Psoas muscle (tissue), 8 donors: ENCODE results near the gene INSM1. TPM values are rescaled to one million over a fixed set of nuclear protein-coding genes. Genes with fewer than 3 reads are reported as not detected.

Source experiments
- ATAC-seq, 4 donors: fragments of 200-7000 bp; cut with Tn5 transposase; one replicate each; pipeline ENCODE4 v1.9.1; 2020; ENCODE audit warnings: moderate library complexity in 3 of 4, mild to moderate bottlenecking in 2 of 4
- DNase-seq, 2 donors: peaks; one replicate each; pipeline ENCODE4 v3.0.0-alpha.2; 2020
- H3K27ac ChIP-seq: fragments of 200-600 bp; one replicate; pipeline ENCODE4 v1.8.0; 2022
- H3K27me3 ChIP-seq, 3 donors: fragments of 200-600 bp in 1 of 3; one replicate each; pipeline versions ENCODE4 v1.6.1 to v1.8.0; 2013 to 2022; ENCODE audit warnings: low read length in 2 of 3, mild to moderate bottlenecking in 2 of 3, moderate library complexity in 1 of 3; ENCODE audit not compliant: insufficient read depth in 3 of 3
- H3K36me3 ChIP-seq, 2 donors: fragments of 200-600 bp in 1 of 2; one replicate each; pipeline versions ENCODE4 v1.6.1 to v1.8.0; 2013 to 2022; ENCODE audit warnings: low read depth in 1 of 2, mild to moderate bottlenecking in 1 of 2, moderate library complexity in 1 of 2; ENCODE audit not compliant: insufficient read depth in 1 of 2
- H3K4me1 ChIP-seq: fragments of 200-600 bp; one replicate; pipeline ENCODE4 v1.8.0; 2022
- H3K4me3 ChIP-seq: fragments of 200-600 bp; one replicate; pipeline ENCODE4 v1.8.0; 2022; ENCODE audit warnings: mild to moderate bottlenecking
- H3K9me3 ChIP-seq: fragments of 200-600 bp; one replicate; pipeline ENCODE4 v1.8.0; 2022
- WGBS, 3 donors: extraction: QIAGEN DNeasy Blood & Tissue Kit; methylation state at CpG; one replicate each; pipeline versions ENCODE4 v1.1.6 to v1.1.7; 2013; 5-methylcytosine and 5-hydroxymethylcytosine counted together
- intact Hi-C, 2 donors: fragments of 100-400 bp; cut with DNase I; formaldehyde crosslinking; loops; one replicate each; pipeline versions ENCODE4 v1.11.0 to v1.14.2; 2022
- polyA plus RNA-seq, 3 donors: library from polyadenylated mRNA; stranded (reverse); fragments of 200-250 nt; gene quantifications; one replicate each; pipeline ENCODE4 v1.2.3, GENCODE V29; 2013
- total RNA-seq, 4 donors: library from RNA; stranded (reverse); fragmentation: NEBNext Ultra II Directional in 2 of 4; extraction: Animal tissue kit (Norgen Biotek cat#: 25700) in 2 of 4; gene quantifications; one replicate each; pipeline versions ENCODE4 v1.2.1 to v1.2.4, GENCODE V29; 2021 to 2023
- TF ChIP-seq, protein P1 (sequence below): fragments of 200-600 bp; IDR thresholded peaks from one replicate; pipeline ENCODE4 v1.8.0; 2022; ENCODE audit warnings: antibody characterized with exemption
- donor health status: healthy with polysubstance abuse.
- donor health status: DM: no; HTN: no; CAD: no; lungs with moderate emphysema.
- donor health status: Bipolar disorder and iron deficiency.
- donor health status: healthy.
- donor health status: DM: yes; HTN: yes; CAD: no.
- donor health status: DM: no; HTN: no; CAD: no.
- donor health status: DM: no; HTN: no; CAD: no.
- donor health status: DM: yes; HTN: yes; CAD: no.

INSM1 gene
- total and polyA plus RNA-seq, 7 donors, result 0.08 TPM; not detected in 6

DNA sequence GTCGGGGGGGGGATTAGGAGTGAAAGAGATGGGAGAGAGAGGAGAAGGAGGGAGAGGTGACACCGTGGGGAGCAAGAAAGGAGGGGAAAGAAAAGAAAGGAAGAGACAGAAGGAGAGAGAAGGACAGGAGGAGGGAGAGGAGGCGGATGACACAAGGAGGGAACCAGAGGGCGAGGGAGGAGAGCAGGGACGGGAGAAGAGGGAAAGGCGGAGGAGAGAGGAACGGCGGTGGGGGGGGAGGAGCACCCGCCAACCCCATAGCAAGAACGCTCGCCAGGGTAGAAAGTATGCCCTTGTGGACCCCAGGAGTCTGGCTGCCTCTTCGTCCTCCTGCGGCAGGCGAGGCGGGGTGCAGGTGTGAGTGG is 4.5 kb upstream of the INSM1 start:
- no peak for DNase-seq
- peaks cover 6% of the 10 kb centered on the region for H3K4me1 ChIP-seq
- H3K4me3 ChIP-seq, result no peak overlapping the region
- TF ChIP-seq, protein P1, sequence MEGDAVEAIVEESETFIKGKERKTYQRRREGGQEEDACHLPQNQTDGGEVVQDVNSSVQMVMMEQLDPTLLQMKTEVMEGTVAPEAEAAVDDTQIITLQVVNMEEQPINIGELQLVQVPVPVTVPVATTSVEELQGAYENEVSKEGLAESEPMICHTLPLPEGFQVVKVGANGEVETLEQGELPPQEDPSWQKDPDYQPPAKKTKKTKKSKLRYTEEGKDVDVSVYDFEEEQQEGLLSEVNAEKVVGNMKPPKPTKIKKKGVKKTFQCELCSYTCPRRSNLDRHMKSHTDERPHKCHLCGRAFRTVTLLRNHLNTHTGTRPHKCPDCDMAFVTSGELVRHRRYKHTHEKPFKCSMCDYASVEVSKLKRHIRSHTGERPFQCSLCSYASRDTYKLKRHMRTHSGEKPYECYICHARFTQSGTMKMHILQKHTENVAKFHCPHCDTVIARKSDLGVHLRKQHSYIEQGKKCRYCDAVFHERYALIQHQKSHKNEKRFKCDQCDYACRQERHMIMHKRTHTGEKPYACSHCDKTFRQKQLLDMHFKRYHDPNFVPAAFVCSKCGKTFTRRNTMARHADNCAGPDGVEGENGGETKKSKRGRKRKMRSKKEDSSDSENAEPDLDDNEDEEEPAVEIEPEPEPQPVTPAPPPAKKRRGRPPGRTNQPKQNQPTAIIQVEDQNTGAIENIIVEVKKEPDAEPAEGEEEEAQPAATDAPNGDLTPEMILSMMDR, result no peak
- ATAC-seq, result peak in 1 of 4 donors; percentile 23
- 12 to 20% (median 13%) methylated on average over 12 to 15 of the region's 15 CpGs for WGBS, 3 donors
- no peaks in the 10 kb centered on the region for H3K36me3 ChIP-seq
- no peak overlapping the region for H3K27ac ChIP-seq
- intact Hi-C loops, result loop anchor here in 1 of 2 donors (10.0 kb wide), 1 partner anchor 201 kb away; no protein-coding TSS in a partner anchor
- H3K9me3 ChIP-seq, result no peaks in the 10 kb centered on the region
- H3K27me3 ChIP-seq, result peaks cover 4 to 70% (median 40%) of the 10 kb centered on the region in 3 donors

DNA sequence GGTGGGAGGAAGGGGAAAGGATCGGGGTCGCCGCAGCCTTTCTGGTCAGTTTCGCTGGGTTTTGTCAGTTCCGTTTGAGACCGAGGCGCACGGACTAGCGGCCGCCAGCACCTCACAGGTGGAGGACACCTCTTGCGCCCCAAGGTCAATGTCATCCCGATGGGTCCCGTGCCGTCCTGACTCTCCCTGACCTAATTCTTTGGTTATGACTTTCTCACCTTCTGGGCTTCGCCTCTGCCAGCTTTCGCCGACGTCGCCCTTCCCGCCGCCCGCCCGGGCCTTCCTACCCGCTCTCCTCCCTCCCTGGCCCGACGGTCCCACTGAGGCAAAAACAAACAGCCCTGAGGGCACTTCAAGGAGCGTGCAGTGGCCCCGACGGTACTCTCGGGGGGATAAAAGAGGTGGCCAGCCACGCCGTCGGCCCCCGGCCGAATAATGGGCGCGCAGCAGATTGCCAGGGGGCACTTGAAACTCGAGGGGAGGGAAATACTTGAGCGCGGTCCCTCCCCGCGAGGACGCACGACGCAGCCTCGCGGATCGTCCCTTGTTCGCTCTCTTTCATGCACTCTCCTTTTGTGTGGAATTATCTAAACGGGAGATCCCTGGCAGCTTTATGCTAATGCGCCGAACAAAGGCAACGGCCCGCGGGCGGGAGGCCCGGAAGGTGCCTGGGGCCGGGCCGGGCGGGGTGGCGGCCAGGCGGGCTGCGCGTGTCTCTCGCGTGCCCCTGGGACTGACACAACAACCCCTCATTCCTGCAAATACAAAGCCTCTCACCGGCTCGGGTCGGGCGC is 3.9 kb upstream of the INSM1 start:
- intact Hi-C loops, result loop anchor here in 1 of 2 donors (10.0 kb wide), 1 partner anchor 201 kb away; no protein-coding TSS in a partner anchor
- TF ChIP-seq, protein P1, result no peak
- Histone ChIP-seq H3K4me1 (peaks cover 6% of the 10 kb centered on the region), H3K27ac (no peak overlapping the region), H3K4me3 (no peak overlapping the region), H3K27me3 (peaks cover 4 to 74% (median 41%) of the 10 kb centered on the region in 3 donors), H3K9me3 (no peaks in the 10 kb centered on the region), H3K36me3 (no peaks in the 10 kb centered on the region)
- 2 to 4% (median 3%) methylated on average over 64 to 70 of the region's 70 CpGs for WGBS, 3 donors
- no peak for DNase-seq
- peak in 2 of 4 donors; percentile 19 to 30 for ATAC-seq

DNA sequence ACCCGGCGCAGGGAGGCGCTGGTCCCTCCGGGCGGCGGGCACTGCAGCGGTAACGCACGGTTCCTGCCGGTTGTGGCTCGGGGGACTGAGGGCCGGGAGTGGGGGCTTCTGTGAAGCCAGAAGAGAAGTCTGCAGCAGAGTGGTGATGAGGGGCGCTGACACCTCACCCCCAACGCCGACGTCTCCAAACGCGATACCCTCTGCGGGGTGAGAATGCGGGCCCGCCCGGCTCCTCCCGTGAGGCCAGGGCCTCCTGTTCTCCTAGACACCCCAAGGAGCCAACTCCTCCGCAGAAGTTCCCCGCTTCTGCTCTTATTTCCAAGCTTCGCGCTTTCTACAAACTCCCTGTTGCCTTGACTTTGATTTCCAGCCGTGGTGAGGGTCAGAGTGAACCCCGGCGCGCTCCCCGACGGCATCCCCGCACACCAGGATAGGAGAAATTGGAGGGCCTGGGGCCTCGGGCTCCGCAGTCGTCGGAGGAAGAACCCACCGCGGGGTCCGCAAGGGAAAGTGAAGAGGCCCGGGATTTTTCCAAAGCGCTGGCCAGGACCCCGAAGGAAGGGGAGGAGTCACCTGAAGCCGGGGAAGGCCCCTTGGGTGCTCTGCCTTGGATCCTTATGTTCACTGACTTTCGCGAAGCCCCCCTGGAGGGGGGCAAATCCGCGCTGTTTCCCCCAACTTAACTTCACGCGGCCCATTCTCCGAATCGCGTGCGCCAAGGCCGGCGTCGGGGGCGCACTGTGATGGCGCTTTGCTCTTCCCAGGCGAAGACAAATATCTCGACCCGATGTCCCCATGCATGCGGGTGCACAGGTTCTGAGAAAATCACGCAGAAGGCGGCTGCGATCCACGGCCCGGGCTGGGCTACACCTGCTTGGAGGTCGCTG is 3.1 kb upstream of the INSM1 start:
- H3K4me3 ChIP-seq, result no peak overlapping the region
- H3K9me3 ChIP-seq, result no peaks in the 10 kb centered on the region
- 7 to 12% (median 10%) methylated on average over 66 to 70 of the region's 70 CpGs for WGBS, 3 donors
- peaks cover 6% of the 10 kb centered on the region for H3K4me1 ChIP-seq
- no peak overlapping the region for H3K27ac ChIP-seq
- H3K27me3 ChIP-seq, result peaks cover 4 to 82% (median 42%) of the 10 kb centered on the region in 3 donors
- no peaks in the 10 kb centered on the region for H3K36me3 ChIP-seq
- ATAC-seq (no peak), DNase-seq (no peak)
- TF ChIP-seq, protein P1, result no peak
- intact Hi-C loops, result loop anchor here in 1 of 2 donors (10.0 kb wide), 1 partner anchor 200 kb away; no protein-coding TSS in a partner anchor

DNA sequence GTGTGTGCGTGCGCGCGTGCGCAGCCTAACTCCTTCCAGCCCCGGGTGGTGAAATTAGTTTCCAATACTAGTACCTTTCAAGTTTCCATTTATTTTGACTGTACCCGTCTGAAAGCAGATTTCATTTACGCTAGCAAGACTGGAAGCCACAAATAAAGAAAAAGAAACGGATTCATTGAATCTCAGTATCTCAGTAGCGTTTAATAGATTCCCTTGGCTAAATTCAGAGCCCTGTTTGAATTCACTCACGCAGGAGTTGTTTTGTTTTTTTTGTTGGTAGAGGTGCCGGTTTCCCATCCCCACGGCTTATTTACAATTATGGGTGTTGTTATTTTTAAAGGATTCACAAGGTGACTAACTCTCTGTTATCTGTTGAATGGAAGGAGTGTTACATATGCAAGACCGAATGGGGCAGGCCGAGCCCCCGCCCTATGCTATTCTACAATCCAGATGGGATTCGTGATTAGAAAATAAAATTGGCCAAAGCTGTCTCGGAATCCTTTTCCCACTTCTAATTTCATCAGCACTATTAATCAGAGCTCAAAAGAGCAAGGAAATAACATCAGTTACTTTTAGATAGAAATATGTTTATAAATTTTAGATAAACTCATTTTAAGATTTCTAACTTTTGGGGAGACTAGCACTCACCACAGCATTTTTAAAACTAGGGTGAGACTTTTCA is 2.3 kb upstream of the INSM1 start:
- no peak for ATAC-seq

More for the DNA sequence above, 2.3 kb upstream of the INSM1 start:
- Histone ChIP-seq H3K4me3 (no peak overlapping the region), H3K27ac (no peak overlapping the region), H3K36me3 (no peaks in the 10 kb centered on the region), H3K9me3 (no peaks in the 10 kb centered on the region), H3K27me3 (peaks cover 4 to 85% (median 44%) of the 10 kb centered on the region in 3 donors), H3K4me1 (peaks cover 6% of the 10 kb centered on the region)
- 43 to 58% (median 49%) methylated on average over 18 of the region's 18 CpGs for WGBS, 3 donors
- no peak for DNase-seq
- TF ChIP-seq, protein P1, result no peak
- intact Hi-C loops, result loop anchor here in 1 of 2 donors (10.0 kb wide), 1 partner anchor 199 kb away; no protein-coding TSS in a partner anchor
